Measurements from ENCODE around the gene RND2. TPM values are rescaled to one million over a fixed set of nuclear protein-coding genes. Genes with fewer than 3 reads are reported as not detected.

RND2 gene
- total and polyA plus RNA-seq, 2 experiments from 2014 or later, result 18.5 to 22.9 TPM

GRCh38 chr17:42980766-42981397, 44.1 kb upstream of the RND2 start:
- Histone ChIP-seq H3K9me2 (ENCODE audit: insufficient read depth) (no peaks in the 10 kb centered on the region), H3K79me2 (replicated peaks; ENCODE audit: insufficient read depth) (peaks cover 33% of the 10 kb centered on the region), H3K4me1 (ENCODE audit: insufficient read depth) (peaks cover 16% of the 10 kb centered on the region), H3K36me3 (ENCODE audit: insufficient read depth) (no peaks in the 10 kb centered on the region), H4K20me1 (replicated peaks; ENCODE audit: insufficient read depth) (0 out of 2 replicates have a peak, but pooled peaks cover 4% of the 10 kb centered on the region), H3K27me3 (ENCODE audit: insufficient read depth) (no peaks in the 10 kb centered on the region), H2AFZ (peak overlapping the region; percentile 100), H3F3A (replicated peaks; ENCODE audit: low read depth) (peaks cover 9% of the 10 kb centered on the region; the same call in 1 of the 2 replicates), H3K4me2 (peak overlapping the region; percentile 96), H3K27ac (ENCODE audit: low read depth) (peak overlapping the region; percentile 96), H3K4me3 (peak overlapping the region; percentile 92)
- DNase-seq (ENCODE audit: low spot score) (peak; percentile 82), ATAC-seq (peak; percentile 83)
- Mint-ChIP-seq H3K9me3 (no peaks in the 10 kb centered on the region; the same call in 2 of the 3 replicates), H3K27ac (peak overlapping the region; percentile 82), H3K36me3 (ENCODE audit: low read depth) (peaks cover 13% of the 10 kb centered on the region; the same call in 2 of the 3 replicates), H3K27me3 (ENCODE audit: insufficient read depth, low read depth, poor library complexity) (peaks cover 18% of the 10 kb centered on the region), H3K4me3 (peak overlapping the region; percentile 96), H3K4me1 (peaks cover 17% of the 10 kb centered on the region)
- no peak for TF ChIP-seq JUNB (IDR thresholded peaks at IDR 0.05; ENCODE audit: unreplicated experiment)
- TF ChIP-seq CTCF (conservative IDR thresholded peaks at IDR 0.05; ENCODE audit: low read depth in 2 of 2), result peak; percentile 13 to 21; a peak in 2 of 4 replicates
- TF ChIP-seq ETS1 (IDR thresholded peaks at IDR 0.05), result no peak
- TF ChIP-seq EZH2phosphoT487 (IDR thresholded peaks at IDR 0.05; ENCODE audit: unreplicated experiment), result no peak
- no peak for TF ChIP-seq STAT1 (IDR thresholded peaks at IDR 0.05; ENCODE audit: unreplicated experiment)
- no peak for TF ChIP-seq NANOG (IDR thresholded peaks at IDR 0.05; ENCODE audit: borderline replicate concordance)
- no peak for TF ChIP-seq ZNF331 (CRISPR knock-in tag; IDR thresholded peaks at IDR 0.05; ENCODE audit: low read depth)
- TF ChIP-seq CREB1 (CRISPR knock-in tag; IDR thresholded peaks at IDR 0.05; ENCODE audit: low read depth), result peak; percentile 82
- TF ChIP-seq EZH2 (IDR thresholded peaks at IDR 0.05; ENCODE audit: low read depth, unreplicated experiment), result no peak

GRCh38 chr17:42982266-42982665, 42.8 kb upstream of the RND2 start:
- no peak overlapping the region for H3K4me2 ChIP-seq
- Mint-ChIP-seq H3K27me3 (ENCODE audit: insufficient read depth, low read depth, poor library complexity) (peaks cover 18% of the 10 kb centered on the region), H3K27ac (no peak overlapping the region), H3K36me3 (ENCODE audit: low read depth) (peaks cover 20% of the 10 kb centered on the region; the same call in 2 of the 3 replicates), H3K4me3 (peak overlapping the region; percentile 96; the same call in 2 of the 3 replicates), H3K4me1 (peaks cover 17% of the 10 kb centered on the region), H3K9me3 (no peaks in the 10 kb centered on the region; the same call in 2 of the 3 replicates)
- H3K79me2 ChIP-seq (replicated peaks; ENCODE audit: insufficient read depth), result peaks cover 33% of the 10 kb centered on the region
- peaks cover 9% of the 10 kb centered on the region; the same call in 1 of the 2 replicates for H3F3A ChIP-seq (replicated peaks; ENCODE audit: low read depth)
- H3K9me2 ChIP-seq (ENCODE audit: insufficient read depth), result no peaks in the 10 kb centered on the region
- no peak overlapping the region for H3K27ac ChIP-seq (ENCODE audit: low read depth)
- DNase-seq (ENCODE audit: low spot score) (no peak), ATAC-seq (no peak)
- H4K20me1 ChIP-seq (replicated peaks; ENCODE audit: insufficient read depth), result 0 out of 2 replicates have a peak, but pooled peaks cover 4% of the 10 kb centered on the region
- TF ChIP-seq ZNF114 (CRISPR knock-in tag; IDR thresholded peaks at IDR 0.05) (no peak), ZNF331 (CRISPR knock-in tag; IDR thresholded peaks at IDR 0.05; ENCODE audit: low read depth) (no peak), ETS1 (IDR thresholded peaks at IDR 0.05) (no peak), JUNB (IDR thresholded peaks at IDR 0.05; ENCODE audit: unreplicated experiment) (no peak), EZH2phosphoT487 (IDR thresholded peaks at IDR 0.05; ENCODE audit: unreplicated experiment) (no peak), CTCF (conservative IDR thresholded peaks at IDR 0.05; ENCODE audit: low read depth in 2 of 2) (no peak), STAT1 (IDR thresholded peaks at IDR 0.05; ENCODE audit: unreplicated experiment) (no peak)
- H2AFZ ChIP-seq, result no peak overlapping the region
- peaks cover 6% of the 10 kb centered on the region; the same call in 1 of the 2 replicates for H3K36me3 ChIP-seq (ENCODE audit: insufficient read depth)
- peaks cover 16% of the 10 kb centered on the region for H3K4me1 ChIP-seq (ENCODE audit: insufficient read depth)
- H3K4me3 ChIP-seq, result no peak overlapping the region
- H3K27me3 ChIP-seq (ENCODE audit: insufficient read depth), result no peaks in the 10 kb centered on the region

Data from GM23338 (cell line).